Body of pancreas (tissue), 4 donors: ENCODE data around the gene DNAJC4.

ENCODE experiments used
- POLR2A ChIP-seq, 3 donors: fragments of 450-650 bp; IDR thresholded peaks; one replicate each; pipeline ENCODE4 v1.6.1; 2016; ENCODE audit warnings: antibody characterized with exemption in 3 of 3, mild to moderate bottlenecking in 2 of 3
- TF ChIP-seq, protein P1 (sequence below), 7 experiments: fragments of 450-650 bp in 4 of 7; fragments of 200-600 bp in 3 of 7; sonication (generic) in 3 of 7; IDR thresholded peaks; one replicate each; pipeline ENCODE4 v1.5.1; 2016 to 2019; ENCODE audit warnings: antibody characterized with exemption in 7 of 7

DNA sequence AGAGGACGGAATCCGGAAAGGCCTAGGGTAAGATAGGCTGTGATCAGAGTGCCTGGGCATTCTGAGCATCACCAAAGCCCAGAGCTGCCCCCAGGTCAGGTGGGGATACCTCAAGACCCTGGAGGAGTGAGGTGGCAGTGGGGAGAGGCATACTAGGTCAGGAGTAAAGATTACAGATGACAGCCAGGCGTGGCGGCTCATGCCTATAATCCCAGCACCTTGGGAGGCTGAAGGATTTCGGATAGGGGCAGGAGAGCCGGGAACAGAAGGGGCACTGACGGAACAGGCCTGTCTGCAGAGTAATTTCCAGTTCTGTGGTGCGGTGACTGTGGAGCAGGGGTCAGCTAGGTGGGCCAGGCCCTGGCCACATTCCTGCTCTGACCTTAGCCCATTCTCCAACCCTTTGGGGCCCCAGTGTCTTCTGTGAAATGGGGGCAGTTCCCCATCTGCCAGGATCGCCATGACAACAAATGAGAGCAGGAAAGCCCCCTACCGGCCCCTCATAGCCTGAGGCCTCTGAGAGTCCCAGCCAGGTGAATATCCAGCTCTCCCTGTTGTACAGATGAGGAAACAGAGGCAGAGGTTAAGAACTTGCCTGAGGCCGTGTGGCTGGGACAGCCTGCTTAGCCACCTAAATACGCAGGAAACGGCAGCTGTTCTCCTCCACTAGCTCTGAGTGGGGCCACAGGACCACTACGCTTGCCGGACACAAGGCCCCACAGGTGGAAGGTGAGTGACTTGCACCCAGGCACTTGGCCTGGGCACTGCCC is 44.9 kb downstream of the DNAJC4 start:
- TF ChIP-seq, protein P1, sequence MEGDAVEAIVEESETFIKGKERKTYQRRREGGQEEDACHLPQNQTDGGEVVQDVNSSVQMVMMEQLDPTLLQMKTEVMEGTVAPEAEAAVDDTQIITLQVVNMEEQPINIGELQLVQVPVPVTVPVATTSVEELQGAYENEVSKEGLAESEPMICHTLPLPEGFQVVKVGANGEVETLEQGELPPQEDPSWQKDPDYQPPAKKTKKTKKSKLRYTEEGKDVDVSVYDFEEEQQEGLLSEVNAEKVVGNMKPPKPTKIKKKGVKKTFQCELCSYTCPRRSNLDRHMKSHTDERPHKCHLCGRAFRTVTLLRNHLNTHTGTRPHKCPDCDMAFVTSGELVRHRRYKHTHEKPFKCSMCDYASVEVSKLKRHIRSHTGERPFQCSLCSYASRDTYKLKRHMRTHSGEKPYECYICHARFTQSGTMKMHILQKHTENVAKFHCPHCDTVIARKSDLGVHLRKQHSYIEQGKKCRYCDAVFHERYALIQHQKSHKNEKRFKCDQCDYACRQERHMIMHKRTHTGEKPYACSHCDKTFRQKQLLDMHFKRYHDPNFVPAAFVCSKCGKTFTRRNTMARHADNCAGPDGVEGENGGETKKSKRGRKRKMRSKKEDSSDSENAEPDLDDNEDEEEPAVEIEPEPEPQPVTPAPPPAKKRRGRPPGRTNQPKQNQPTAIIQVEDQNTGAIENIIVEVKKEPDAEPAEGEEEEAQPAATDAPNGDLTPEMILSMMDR (IDR thresholded peaks at IDR 0.05): no peak
- TF ChIP-seq POLR2A (IDR thresholded peaks at IDR 0.05): no peak
